ENCODE results near the gene AFAP1L2.

The AFAP1L2 gene

GRCh38 chr10:114307731-114308130 lies 96.6 kb downstream of the AFAP1L2 start:
- DNase-seq: no peak

- no peak for DNase-seq
These were observed 98.0 kb downstream of the AFAP1L2 start for GRCh38 chr10:114306116-114306973.

- no peak for DNase-seq
These were observed 98.8 kb downstream of the AFAP1L2 start for GRCh38 chr10:114305521-114305925.

- no peak for DNase-seq
These were observed 99.5 kb downstream of the AFAP1L2 start for GRCh38 chr10:114304571-114305421.

GRCh38 chr10:114304017-114304570 lies 100.2 kb downstream of the AFAP1L2 start:
- peak; percentile 73 for DNase-seq

- no peak for DNase-seq
These were observed 100.7 kb downstream of the AFAP1L2 start for GRCh38 chr10:114303556-114303955.

- no peak for DNase-seq
These were observed 102.2 kb downstream of the AFAP1L2 start for GRCh38 chr10:114301951-114302710.

GRCh38 chr10:114301177-114301576 lies 103.1 kb downstream of the AFAP1L2 start:
- DNase-seq: no peak

GRCh38 chr10:114300036-114300645 lies 104.2 kb downstream of the AFAP1L2 start:
- DNase-seq: no peak

GRCh38 chr10:114297136-114297705 lies 107.1 kb downstream of the AFAP1L2 start:
- no peak for DNase-seq

- DNase-seq: no peak
These were observed 108.9 kb downstream of the AFAP1L2 start for GRCh38 chr10:114295393-114295792.

GRCh38 chr10:114294549-114294948 lies 109.8 kb downstream of the AFAP1L2 start:
- no peak for DNase-seq

- no peak for DNase-seq
These were observed 111.2 kb downstream of the AFAP1L2 start for GRCh38 chr10:114293075-114293474.

- no peak for DNase-seq
These were observed 112.8 kb downstream of the AFAP1L2 start for GRCh38 chr10:114291516-114291915.

- DNase-seq: no peak
These were observed 113.2 kb downstream of the AFAP1L2 start for GRCh38 chr10:114291076-114291475.

GRCh38 chr10:114290038-114290437 lies 114.3 kb downstream of the AFAP1L2 start:
- no peak for DNase-seq

- no peak for DNase-seq
These were observed 115.2 kb downstream of the AFAP1L2 start for GRCh38 chr10:114289096-114289436.

- DNase-seq: no peak
These were observed 115.7 kb downstream of the AFAP1L2 start for GRCh38 chr10:114288424-114289095.

GRCh38 chr10:114286921-114287320 lies 117.4 kb downstream of the AFAP1L2 start:
- DNase-seq: no peak

GRCh38 chr10:114285961-114286441 lies 118.3 kb downstream of the AFAP1L2 start:
- DNase-seq: no peak

GRCh38 chr10:114284346-114285071 lies 119.8 kb downstream of the AFAP1L2 start:
- DNase-seq: no peak
